HUES64 (cell line): ENCODE measurements around the gene TOM1.

Experiments used
- H3K27ac ChIP-seq: 2 replicates; pipeline ENCODE4 v1.7.0; 2013; ENCODE audit warnings: low read depth, low read length, inconsistent platforms
- H3K27me3 ChIP-seq: 2 replicates; pipeline ENCODE4 v1.6.1; 2013; ENCODE audit warnings: mild to moderate bottlenecking, low read length; ENCODE audit not compliant: insufficient read depth
- H3K36me3 ChIP-seq: 2 replicates; pipeline ENCODE4 v1.6.1; 2013; ENCODE audit warnings: mild to moderate bottlenecking, low read length; ENCODE audit not compliant: insufficient read depth
- H3K4me1 ChIP-seq: 2 replicates; pipeline ENCODE4 v1.6.1; 2013; ENCODE audit warnings: mild to moderate bottlenecking, low read length, moderate library complexity; ENCODE audit not compliant: insufficient read depth
- H3K4me3 ChIP-seq: 2 replicates; pipeline ENCODE4 v1.5.1; 2013; ENCODE audit warnings: mild to moderate bottlenecking, low read length, moderate library complexity
- H3K9ac ChIP-seq: 2 replicates; pipeline ENCODE4 v1.6.1; 2013; ENCODE audit warnings: mild to moderate bottlenecking, low read depth, low read length
- H3K9me3 ChIP-seq: 2 replicates; pipeline ENCODE4 v1.6.1; 2013; ENCODE audit warnings: low read depth, low read length; ENCODE audit not compliant: insufficient read depth
- WGBS: fragments of 150-250, 120-280 bp; methylation state at CpG from one replicate; pipeline ENCODE4 v1.1.7; 2013; ENCODE audit warnings: missing lambda C conversion rate; 5-methylcytosine and 5-hydroxymethylcytosine counted together

TOM1 gene

GRCh38 chr22:35335936-35336781, 36.5 kb downstream of the TOM1 start:
- Histone ChIP-seq H3K4me3 (no peak overlapping the region), H3K27me3 (no peaks in the 10 kb centered on the region), H3K9me3 (no peaks in the 10 kb centered on the region), H3K36me3 (peaks cover 30% of the 10 kb centered on the region), H3K27ac (no peak overlapping the region), H3K4me1 (no peaks in the 10 kb centered on the region), H3K9ac (no peak overlapping the region)
- WGBS: 91% methylated on average over 12 of the region's 12 CpGs

GRCh38 chr22:35337932-35338331, 38.2 kb downstream of the TOM1 start:
- Histone ChIP-seq H3K4me1 (no peaks in the 10 kb centered on the region), H3K4me3 (no peak overlapping the region), H3K27me3 (no peaks in the 10 kb centered on the region), H3K9me3 (no peaks in the 10 kb centered on the region), H3K27ac (no peak overlapping the region), H3K9ac (no peak overlapping the region), H3K36me3 (peaks cover 19% of the 10 kb centered on the region)
- 87% methylated on average over 4 of the region's 4 CpGs for WGBS

- WGBS: 95% methylated on average over 19 of the region's 19 CpGs
- no peaks in the 10 kb centered on the region for H3K9me3 ChIP-seq
- H3K9ac ChIP-seq: no peak overlapping the region
- no peaks in the 10 kb centered on the region for H3K27me3 ChIP-seq
- peaks cover 2% of the 10 kb centered on the region for H3K36me3 ChIP-seq
- H3K4me3 ChIP-seq: no peak overlapping the region
- no peaks in the 10 kb centered on the region for H3K4me1 ChIP-seq
- no peak overlapping the region for H3K27ac ChIP-seq
Measured at GRCh38 chr22:35341090-35341874, 41.6 kb downstream of the TOM1 start.

- H3K27me3 ChIP-seq: no peaks in the 10 kb centered on the region
- no peak overlapping the region for H3K9ac ChIP-seq
- no peak overlapping the region for H3K4me3 ChIP-seq
- no peaks in the 10 kb centered on the region for H3K4me1 ChIP-seq
- no peak overlapping the region for H3K27ac ChIP-seq
- no peaks in the 10 kb centered on the region for H3K9me3 ChIP-seq
- WGBS: 97% methylated on average over 4 of the region's 4 CpGs
- peaks cover 2% of the 10 kb centered on the region; the same call in 1 of the 2 replicates for H3K36me3 ChIP-seq
Measured at GRCh38 chr22:35342390-35342789, 42.7 kb downstream of the TOM1 start.

- Histone ChIP-seq H3K4me3 (no peak overlapping the region), H3K9ac (no peak overlapping the region), H3K9me3 (no peaks in the 10 kb centered on the region), H3K27ac (no peak overlapping the region), H3K4me1 (no peaks in the 10 kb centered on the region), H3K27me3 (no peaks in the 10 kb centered on the region), H3K36me3 (peaks cover 2% of the 10 kb centered on the region; the same call in 1 of the 2 replicates)
- WGBS: 96% methylated on average over 26 of the region's 26 CpGs
Measured at GRCh38 chr22:35343664-35344550, 44.2 kb downstream of the TOM1 start.

GRCh38 chr22:35344956-35345690, 45.4 kb downstream of the TOM1 start:
- no peak overlapping the region for H3K27ac ChIP-seq
- H3K4me1 ChIP-seq: no peaks in the 10 kb centered on the region
- H3K4me3 ChIP-seq: no peak overlapping the region
- H3K36me3 ChIP-seq: peaks cover 2% of the 10 kb centered on the region; the same call in 1 of the 2 replicates
- H3K9me3 ChIP-seq: no peaks in the 10 kb centered on the region
- H3K9ac ChIP-seq: no peak overlapping the region
- H3K27me3 ChIP-seq: no peaks in the 10 kb centered on the region
- WGBS: 95% methylated on average over 14 of the region's 14 CpGs

- Histone ChIP-seq H3K27ac (no peak overlapping the region), H3K36me3 (0 out of 2 replicates have a peak, but pooled peaks cover 2% of the 10 kb centered on the region), H3K9ac (no peak overlapping the region), H3K27me3 (no peaks in the 10 kb centered on the region), H3K4me3 (no peak overlapping the region), H3K4me1 (no peaks in the 10 kb centered on the region), H3K9me3 (no peaks in the 10 kb centered on the region)
- 95% methylated on average over 11 of the region's 11 CpGs for WGBS
Measured at GRCh38 chr22:35345808-35346505, 46.3 kb downstream of the TOM1 start.

GRCh38 chr22:35346596-35347220, 47.0 kb downstream of the TOM1 start:
- 85% methylated on average over 19 of the region's 19 CpGs for WGBS
- H3K4me1 ChIP-seq: no peaks in the 10 kb centered on the region
- H3K4me3 ChIP-seq: no peak overlapping the region
- H3K27me3 ChIP-seq: peaks cover 5% of the 10 kb centered on the region
- 0 out of 2 replicates have a peak, but pooled peaks cover 2% of the 10 kb centered on the region for H3K36me3 ChIP-seq
- no peaks in the 10 kb centered on the region for H3K9me3 ChIP-seq
- no peak overlapping the region for H3K9ac ChIP-seq
- H3K27ac ChIP-seq: no peak overlapping the region

- no peak overlapping the region for H3K4me3 ChIP-seq
- no peak overlapping the region for H3K27ac ChIP-seq
- no peaks in the 10 kb centered on the region for H3K4me1 ChIP-seq
- H3K9ac ChIP-seq: no peak overlapping the region
- 0 out of 2 replicates have a peak, but pooled peaks cover 2% of the 10 kb centered on the region for H3K36me3 ChIP-seq
- H3K27me3 ChIP-seq: peaks cover 6% of the 10 kb centered on the region
- WGBS: 96% methylated on average over 10 of the region's 10 CpGs
- no peaks in the 10 kb centered on the region for H3K9me3 ChIP-seq
Measured at GRCh38 chr22:35347462-35347861, 47.8 kb downstream of the TOM1 start.
